B cell (primary cell): ENCODE data around the gene COG2.

Source experiments
- CTCF ChIP-seq: fragments of 200-600 bp; IDR thresholded peaks from one replicate; pipeline ENCODE4 v1.8.0; 2022; ENCODE audit warnings: antibody characterized with exemption, mild to moderate bottlenecking
- EZH2 ChIP-seq: IDR thresholded peaks from 2 replicates; pipeline ENCODE4 v1.6.1; 2012; ENCODE audit warnings: borderline replicate concordance, low read depth, mild to moderate bottlenecking, moderate library complexity, low read length; ENCODE audit not compliant: insufficient read depth, poor library complexity, severe bottlenecking

GRCh38 chr1:230708631-230709580 lies 66.6 kb downstream of the COG2 start:
- no peak for TF ChIP-seq EZH2
- no peak for TF ChIP-seq CTCF
